Cardiac muscle cell (in vitro differentiated cells and primary cell): ENCODE data around the gene SPPL3. TPM values are rescaled to one million over a fixed set of nuclear protein-coding genes. Genes with fewer than 3 reads are reported as not detected.

Experiments
- DNase-seq, 2 donors: peaks; one replicate each; pipeline versions ENCODE4 v3.0.0 to v3.0.0-alpha.2; 2010 to 2017; ENCODE audit warnings: low read depth in 1 of 2, low spot score in 1 of 2
- H3K27ac ChIP-seq: fragments of 200-600 bp; sonication (generic); 2 replicates; pipeline ENCODE4 v1.5.1; 2016
- H3K27me3 ChIP-seq: fragments of 200-600 bp; sonication (generic); 2 replicates; pipeline ENCODE4 v1.6.0; 2016; ENCODE audit warnings: control low read depth
- H3K36me3 ChIP-seq: fragments of 200-600 bp; sonication (generic); 2 replicates; pipeline ENCODE4 v1.5.1; 2016; ENCODE audit warnings: control low read depth
- H3K4me1 ChIP-seq: fragments of 200-600 bp; sonication (generic); 2 replicates; pipeline ENCODE4 v1.8.1; 2017; ENCODE audit warnings: low read depth, mild to moderate bottlenecking, mixed run types
- H3K4me3 ChIP-seq: fragments of 200-600 bp; sonication (generic); 2 replicates; pipeline ENCODE4 v1.5.1; 2016; ENCODE audit warnings: mild to moderate bottlenecking
- H3K9me3 ChIP-seq: fragments of 200-600 bp; sonication (generic); 2 replicates; pipeline ENCODE4 v1.5.1; 2017; ENCODE audit warnings: low read depth, mild to moderate bottlenecking, control low read depth
- CTCF ChIP-seq: IDR thresholded peaks from 2 replicates; pipeline ENCODE4 v1.5.1; 2012; ENCODE audit warnings: low read depth, mild to moderate bottlenecking, low read length
- polyA plus RNA-seq: library from polyadenylated mRNA; unstranded; fragments of >200 nt; fragmentation: Nextera tagmentation; extraction: Ambion mirVana; gene quantifications from 2 replicates; pipeline ENCODE4 v1.2.1, GENCODE V29; 2016
- total RNA-seq: library from RNA; depleted of rRNA; stranded (reverse); fragments of >200 nt; gene quantifications from 2 replicates; pipeline ENCODE4 v1.2.3, GENCODE V29; 2016

SPPL3 gene
- total and polyA plus RNA-seq, 2 experiments from 2014 or later: 26.9 to 111 TPM

- H3K4me1 ChIP-seq: peaks cover 30% of the 10 kb centered on the region
- peak overlapping the region; percentile 69 for H3K27ac ChIP-seq
- no peaks in the 10 kb centered on the region for H3K9me3 ChIP-seq
- DNase-seq: no peak
- H3K27me3 ChIP-seq: no peaks in the 10 kb centered on the region
- H3K36me3 ChIP-seq: no peaks in the 10 kb centered on the region
- no peak for TF ChIP-seq CTCF
- no peak overlapping the region for H3K4me3 ChIP-seq
These were observed 49.4 kb downstream of the SPPL3 start for GRCh38 chr12:120854804-120855203.

- no peaks in the 10 kb centered on the region for H3K9me3 ChIP-seq
- H3K4me3 ChIP-seq: no peak overlapping the region
- no peaks in the 10 kb centered on the region for H3K36me3 ChIP-seq
- H3K27ac ChIP-seq: peak overlapping the region; percentile 6
- H3K27me3 ChIP-seq: no peaks in the 10 kb centered on the region
- DNase-seq: no peak
- peaks cover 45% of the 10 kb centered on the region for H3K4me1 ChIP-seq
- TF ChIP-seq CTCF: no peak
These were observed 51.0 kb downstream of the SPPL3 start for GRCh38 chr12:120853188-120853587.

GRCh38 chr12:120851944-120852343, 52.2 kb downstream of the SPPL3 start:
- Histone ChIP-seq H3K4me3 (no peak overlapping the region), H3K36me3 (no peaks in the 10 kb centered on the region), H3K4me1 (peaks cover 53% of the 10 kb centered on the region), H3K27ac (no peak overlapping the region), H3K27me3 (no peaks in the 10 kb centered on the region), H3K9me3 (no peaks in the 10 kb centered on the region)
- TF ChIP-seq CTCF: no peak
- no peak for DNase-seq

GRCh38 chr12:120851444-120851843, 52.7 kb downstream of the SPPL3 start:
- Histone ChIP-seq H3K27ac (peak overlapping the region; percentile 96), H3K4me3 (no peak overlapping the region), H3K27me3 (no peaks in the 10 kb centered on the region), H3K4me1 (peaks cover 53% of the 10 kb centered on the region), H3K9me3 (no peaks in the 10 kb centered on the region), H3K36me3 (no peaks in the 10 kb centered on the region)
- TF ChIP-seq CTCF: no peak
- no peak for DNase-seq

- H3K27me3 ChIP-seq: no peaks in the 10 kb centered on the region
- peaks cover 53% of the 10 kb centered on the region for H3K4me1 ChIP-seq
- no peak overlapping the region for H3K4me3 ChIP-seq
- H3K9me3 ChIP-seq: no peaks in the 10 kb centered on the region
- no peaks in the 10 kb centered on the region for H3K36me3 ChIP-seq
- TF ChIP-seq CTCF: no peak
- peak overlapping the region; percentile 96 for H3K27ac ChIP-seq
- peak in 1 of 2 donors; percentile 59 for DNase-seq
These were observed 54.4 kb downstream of the SPPL3 start for GRCh38 chr12:120849765-120850164.

GRCh38 chr12:120847814-120848213, 56.3 kb downstream of the SPPL3 start:
- H3K9me3 ChIP-seq: no peaks in the 10 kb centered on the region
- H3K27me3 ChIP-seq: no peaks in the 10 kb centered on the region
- TF ChIP-seq CTCF: no peak
- H3K4me3 ChIP-seq: no peak overlapping the region
- no peak for DNase-seq
- peak overlapping the region; percentile 96 for H3K27ac ChIP-seq
- no peaks in the 10 kb centered on the region for H3K36me3 ChIP-seq
- peaks cover 53% of the 10 kb centered on the region for H3K4me1 ChIP-seq
